ENCODE results near the gene GLYR1. TPM values are rescaled to one million over a fixed set of nuclear protein-coding genes. Genes with fewer than 3 reads are reported as not detected.

The GLYR1 gene
- polyA plus RNA-seq, 2 of the 4 experiments (the other 2 are of a cell fraction): 37.1 to 55.1 TPM

DNA sequence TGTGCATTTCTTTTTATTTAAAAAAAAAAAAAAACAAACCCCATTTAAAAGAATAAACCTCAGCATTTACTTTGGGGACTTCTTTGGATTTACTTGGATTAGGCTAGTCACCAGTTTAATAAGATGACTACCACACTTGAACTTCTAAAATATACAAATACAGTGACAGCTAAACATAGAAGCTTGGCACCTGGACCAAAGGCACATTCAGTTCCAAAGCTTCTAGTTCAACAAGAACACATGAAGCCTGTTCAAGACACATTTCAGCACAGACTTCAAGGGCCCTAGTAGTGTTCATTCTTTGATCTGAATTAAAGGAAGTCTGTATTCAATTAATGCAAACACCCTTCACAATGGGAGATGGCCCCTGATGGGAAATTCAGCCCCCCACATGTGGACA, 33.0 kb downstream of the GLYR1 start:
- Histone ChIP-seq H3K4me1 (no peaks in the 10 kb centered on the region), H3K4me3 (no peak overlapping the region), H3K4me2 (no peak overlapping the region), H3K27ac (no peak overlapping the region), H3K9me3 (no peaks in the 10 kb centered on the region)
- TF ChIP-seq EHMT2 (IDR thresholded peaks at IDR 0.05; ENCODE audit: low read depth) (no peak), POLR2AphosphoS2 (conservative IDR thresholded peaks at IDR 0.05; ENCODE audit: low read length) (no peak), CEBPB (IDR thresholded peaks at IDR 0.05) (no peak), NR3C1 (IDR thresholded peaks at IDR 0.05) (no peak)
- DNase-seq (ENCODE audit: low read depth in 1 of 2, low spot score in 1 of 2) (no peak), ATAC-seq (no peak), FAIRE-seq (no peak)
- CTCF ChIA-PET: interaction anchor here (2.2 kb wide), 1 partner anchor 12 kb away, joined by 8 read pairs; the partner anchor contains the start of gene ROGDI
- POLR2A ChIA-PET: no interaction called here

DNA sequence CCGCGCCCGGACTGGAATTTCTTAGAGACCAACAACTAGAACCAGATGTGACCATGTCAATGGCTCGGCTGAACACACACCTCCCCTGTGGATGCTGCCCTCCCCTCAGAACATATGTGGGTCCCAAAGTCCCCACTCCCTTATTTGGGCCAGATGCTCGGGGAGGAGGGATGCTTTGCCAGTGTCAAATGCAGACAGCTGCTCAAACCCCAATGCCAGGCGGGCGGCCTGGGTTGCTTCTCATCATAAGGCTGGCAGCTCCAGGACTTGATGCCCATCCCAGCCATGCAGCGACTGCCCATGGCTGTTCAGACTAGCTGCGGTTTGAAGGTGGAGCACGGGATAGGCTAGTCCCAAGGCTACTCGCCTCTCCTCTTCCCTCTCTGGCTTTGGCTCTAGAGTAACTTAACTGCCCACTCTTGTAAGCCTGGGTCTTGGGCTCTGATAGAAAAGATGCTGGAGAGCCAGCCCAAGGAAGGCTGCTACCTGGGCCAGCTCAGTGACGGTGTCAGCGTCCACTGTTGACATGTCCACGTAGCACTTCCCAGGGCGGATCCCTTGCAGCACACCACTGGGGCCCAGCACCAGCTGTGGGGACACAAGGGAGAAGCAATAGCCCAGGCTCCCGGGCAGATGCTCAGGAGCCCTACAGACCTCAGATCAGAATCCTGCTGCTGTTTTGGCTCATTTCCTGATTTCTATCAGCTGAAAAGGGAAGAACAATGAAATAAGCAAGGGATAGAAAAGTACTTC, 33.7 kb downstream of the GLYR1 start:
- Histone ChIP-seq H3K4me3 (no peak overlapping the region), H3K4me1 (no peaks in the 10 kb centered on the region), H3K9me3 (no peaks in the 10 kb centered on the region), H3K4me2 (no peak overlapping the region), H3K27ac (no peak overlapping the region)
- no peak for TF ChIP-seq RFX5 (IDR thresholded peaks at IDR 0.05)
- TF ChIP-seq, protein P1, sequence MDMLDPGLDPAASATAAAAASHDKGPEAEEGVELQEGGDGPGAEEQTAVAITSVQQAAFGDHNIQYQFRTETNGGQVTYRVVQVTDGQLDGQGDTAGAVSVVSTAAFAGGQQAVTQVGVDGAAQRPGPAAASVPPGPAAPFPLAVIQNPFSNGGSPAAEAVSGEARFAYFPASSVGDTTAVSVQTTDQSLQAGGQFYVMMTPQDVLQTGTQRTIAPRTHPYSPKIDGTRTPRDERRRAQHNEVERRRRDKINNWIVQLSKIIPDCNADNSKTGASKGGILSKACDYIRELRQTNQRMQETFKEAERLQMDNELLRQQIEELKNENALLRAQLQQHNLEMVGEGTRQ (IDR thresholded peaks at IDR 0.05): no peak
- TF ChIP-seq MYC (IDR thresholded peaks at IDR 0.05; ENCODE audit: borderline replicate concordance, low read length): no peak
- no peak for TF ChIP-seq ELK1 (IDR thresholded peaks at IDR 0.05; ENCODE audit: low read depth, low read length)
- TF ChIP-seq HOXB5 (CRISPR knock-in tag; IDR thresholded peaks at IDR 0.05): no peak
- TF ChIP-seq, protein P2, sequence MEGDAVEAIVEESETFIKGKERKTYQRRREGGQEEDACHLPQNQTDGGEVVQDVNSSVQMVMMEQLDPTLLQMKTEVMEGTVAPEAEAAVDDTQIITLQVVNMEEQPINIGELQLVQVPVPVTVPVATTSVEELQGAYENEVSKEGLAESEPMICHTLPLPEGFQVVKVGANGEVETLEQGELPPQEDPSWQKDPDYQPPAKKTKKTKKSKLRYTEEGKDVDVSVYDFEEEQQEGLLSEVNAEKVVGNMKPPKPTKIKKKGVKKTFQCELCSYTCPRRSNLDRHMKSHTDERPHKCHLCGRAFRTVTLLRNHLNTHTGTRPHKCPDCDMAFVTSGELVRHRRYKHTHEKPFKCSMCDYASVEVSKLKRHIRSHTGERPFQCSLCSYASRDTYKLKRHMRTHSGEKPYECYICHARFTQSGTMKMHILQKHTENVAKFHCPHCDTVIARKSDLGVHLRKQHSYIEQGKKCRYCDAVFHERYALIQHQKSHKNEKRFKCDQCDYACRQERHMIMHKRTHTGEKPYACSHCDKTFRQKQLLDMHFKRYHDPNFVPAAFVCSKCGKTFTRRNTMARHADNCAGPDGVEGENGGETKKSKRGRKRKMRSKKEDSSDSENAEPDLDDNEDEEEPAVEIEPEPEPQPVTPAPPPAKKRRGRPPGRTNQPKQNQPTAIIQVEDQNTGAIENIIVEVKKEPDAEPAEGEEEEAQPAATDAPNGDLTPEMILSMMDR (IDR thresholded peaks at IDR 0.05): no peak
- no peak for TF ChIP-seq JUN (IDR thresholded peaks at IDR 0.05)
- no peak for TF ChIP-seq TP53 (CRISPR knock-in tag; IDR thresholded peaks at IDR 0.05)
- TF ChIP-seq FOXS1 (CRISPR knock-in tag; IDR thresholded peaks at IDR 0.05): no peak
- TF ChIP-seq SREBF2 (IDR thresholded peaks at IDR 0.05): no peak
- TF ChIP-seq, protein P3, sequence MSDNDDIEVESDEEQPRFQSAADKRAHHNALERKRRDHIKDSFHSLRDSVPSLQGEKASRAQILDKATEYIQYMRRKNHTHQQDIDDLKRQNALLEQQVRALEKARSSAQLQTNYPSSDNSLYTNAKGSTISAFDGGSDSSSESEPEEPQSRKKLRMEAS (IDR thresholded peaks at IDR 0.05): no peak
- TF ChIP-seq CBX2 (IDR thresholded peaks at IDR 0.05; ENCODE audit: borderline replicate concordance, low read depth): no peak
- TF ChIP-seq HDAC2 (IDR thresholded peaks at IDR 0.05): no peak
- no peak for TF ChIP-seq PBX3 (IDR thresholded peaks at IDR 0.05)
- TF ChIP-seq EP300 (IDR thresholded peaks at IDR 0.05): no peak
- WGBS (ENCODE audit: missing lambda C conversion rate): 98% methylated on average over 15 of the region's 16 CpGs
- ChIA-PET POLR2A (no interaction called here), CTCF (interaction anchor here (0.6 to 2.2 kb wide), 2 partner anchors 11 to 78 kb away, joined by 3 to 8 read pairs; partner anchors contain the start of gene ROGDI)
- DNase-seq (ENCODE audit: low read depth in 1 of 2, low spot score in 1 of 2): no peak
- no peak for ATAC-seq
- FAIRE-seq: no peak

All from A549 (cell line).